ENCODE data around the gene SHISA5.

- TF ChIP-seq BRCA1 (IDR thresholded peaks at IDR 0.05; ENCODE audit: low read depth, low read length) (no peak), EZH2 (IDR thresholded peaks at IDR 0.05; ENCODE audit: low read depth, low read length, severe bottlenecking) (no peak), CTCF (IDR thresholded peaks at IDR 0.05; ENCODE audit: control extremely low read depth in 1 of 3, insufficient read depth in 1 of 3, low read depth in 1 of 3, low read length in 3 of 3) (no peak), EGR1 (IDR thresholded peaks at IDR 0.05; ENCODE audit: borderline replicate concordance, low read depth, low read length) (no peak), SP1 (IDR thresholded peaks at IDR 0.05; ENCODE audit: low read depth, low read length) (peak; percentile 93), CTBP2 (IDR thresholded peaks at IDR 0.05; ENCODE audit: borderline replicate concordance, insufficient read depth, insufficient read length, low read length) (peak; percentile 82), MAX (IDR thresholded peaks at IDR 0.05) (peak; percentile 82), CEBPB (IDR thresholded peaks at IDR 0.05; ENCODE audit: low read depth, low read length) (no peak)
These were observed 29.4 kb downstream of the SHISA5 start for GRCh38 chr3:48474619-48475018.

All from H1 (cell line).